GM19397 (cell line): ENCODE measurements around the gene LEKR1.
A peak's percentile ranks its signal among the peaks of the same experiment; 100 is the strongest.

ENCODE experiments used
- ATAC-seq: cut with Tn5 transposase; IDR thresholded peaks from one replicate; pipeline ENCODE4 v1.9.1; 2021; ENCODE audit warnings: mild to moderate bottlenecking, moderate library complexity; ENCODE audit not compliant: unreplicated experiment

LEKR1 gene

DNA sequence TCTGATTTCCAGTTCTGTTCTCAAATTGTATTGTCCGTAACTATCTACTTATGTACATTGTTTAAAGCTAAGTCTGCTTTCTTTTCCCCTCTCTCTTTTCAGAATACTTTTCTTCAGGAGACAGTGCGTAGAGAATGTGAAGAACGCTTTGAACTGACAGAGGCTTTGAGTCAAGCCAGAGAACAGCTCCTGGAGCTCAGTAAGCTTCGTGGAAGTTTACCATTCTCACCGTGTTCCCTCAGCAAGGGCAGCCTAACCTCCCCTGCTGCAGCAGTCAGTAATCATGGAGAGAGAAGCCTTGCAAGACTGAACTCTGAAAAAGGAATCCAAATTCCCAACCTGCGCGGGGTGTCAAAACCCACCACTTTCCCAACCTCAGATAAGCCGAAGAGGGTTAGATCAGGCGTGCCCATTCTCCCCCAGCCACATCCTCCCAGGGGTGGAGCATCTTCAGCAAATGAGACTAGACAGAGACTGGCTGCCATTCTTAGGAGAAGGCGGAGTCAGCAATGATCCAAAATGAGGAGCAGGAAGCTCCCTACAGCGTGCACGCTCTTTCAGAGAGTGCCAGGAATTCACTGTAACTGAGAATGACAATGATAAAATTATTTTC is 219.2 kb downstream of the LEKR1 start:
- no peak for ATAC-seq

DNA sequence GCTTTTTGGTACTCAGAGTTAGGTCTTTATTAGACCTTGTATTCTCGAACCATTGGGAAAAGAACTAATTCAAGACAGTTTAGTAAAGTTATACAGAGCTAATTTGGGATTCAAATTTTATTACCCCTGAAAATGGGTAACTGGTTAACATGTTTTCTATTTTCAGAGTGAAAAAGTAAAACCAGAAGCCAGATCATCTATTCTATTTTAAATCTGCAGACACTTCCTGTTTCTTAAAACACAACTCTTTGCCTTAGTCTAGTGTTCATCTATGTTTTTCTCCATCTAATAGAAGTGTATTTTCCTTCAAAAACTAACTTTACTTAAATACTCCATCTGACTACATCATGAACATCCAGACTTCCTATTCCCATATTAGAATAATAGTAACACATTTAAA is 220.4 kb downstream of the LEKR1 start:
- no peak for ATAC-seq

DNA sequence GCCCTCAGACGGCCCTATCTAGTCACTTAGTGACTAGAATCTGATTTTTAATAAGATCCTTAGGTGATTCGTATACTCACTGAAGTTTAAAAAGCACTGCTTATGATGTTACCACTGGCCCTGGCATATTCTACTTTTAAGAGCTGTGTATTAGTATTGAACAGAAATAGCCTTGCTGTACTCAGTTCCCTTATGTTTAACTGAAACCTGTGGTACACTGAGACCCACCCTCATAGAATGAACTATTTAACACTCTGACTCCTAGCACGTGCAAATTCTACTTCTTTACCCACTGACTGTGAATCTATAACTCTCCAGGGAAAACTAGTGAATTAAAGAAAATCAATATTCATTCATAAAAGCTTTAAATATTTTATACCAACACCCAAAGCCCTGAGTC is 224.9 kb downstream of the LEKR1 start:
- ATAC-seq = no peak

GRCh38 chr3:157051591-157051990 is 225.4 kb downstream of the LEKR1 start:
- no peak for ATAC-seq

GRCh38 chr3:157056035-157056434 is 229.9 kb downstream of the LEKR1 start:
- no peak for ATAC-seq

DNA sequence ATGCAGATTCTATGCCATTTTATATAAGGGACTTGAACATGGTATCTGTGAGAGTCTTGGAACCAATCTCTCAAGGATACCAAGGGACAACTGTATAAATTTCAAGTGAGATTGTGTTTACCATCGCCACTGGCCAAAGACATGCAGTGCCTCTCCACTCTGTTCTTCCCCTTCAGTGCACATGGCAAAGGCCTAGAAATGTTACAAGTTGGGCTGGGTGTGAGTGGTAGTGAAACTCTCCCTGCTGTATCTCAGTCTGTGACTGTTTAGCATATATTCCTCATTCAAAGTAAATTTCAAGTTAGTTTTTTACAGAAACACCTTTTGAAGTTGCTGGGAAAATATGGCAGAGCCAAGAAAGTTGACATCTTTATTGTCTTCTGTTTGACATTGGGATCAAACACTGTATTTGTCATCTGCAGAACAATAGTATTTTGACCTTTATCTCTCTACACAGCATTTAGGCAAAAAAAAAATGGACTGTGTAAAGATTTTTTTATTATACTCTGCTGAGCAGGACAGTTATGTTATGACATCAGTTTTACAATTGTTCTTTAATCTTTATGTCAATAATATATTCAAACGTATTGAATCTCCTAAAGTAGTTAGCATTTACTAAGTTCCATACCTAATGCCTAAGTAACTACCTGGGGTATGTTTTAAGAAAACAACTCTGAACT is 232.4 kb downstream of the LEKR1 start:
- ATAC-seq = no peak

DNA sequence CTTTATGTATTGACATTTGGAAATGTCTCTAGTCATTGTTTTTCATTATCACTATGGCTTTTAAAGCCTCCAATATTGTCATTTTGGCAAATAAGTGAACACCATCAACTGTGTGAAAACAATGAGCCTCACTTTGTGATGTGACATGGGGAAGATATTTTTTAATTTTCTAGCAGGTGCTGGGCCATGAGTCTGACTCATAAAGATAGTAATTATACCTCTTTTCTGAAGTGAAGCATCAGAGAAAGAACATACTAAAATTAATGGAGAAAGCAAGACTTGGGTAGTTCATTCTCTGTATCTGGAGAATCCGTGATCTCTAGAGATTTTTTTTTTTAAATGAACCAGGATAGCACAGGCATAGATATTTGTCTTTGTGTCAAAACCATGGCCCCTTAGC is 233.0 kb downstream of the LEKR1 start:
- no peak for ATAC-seq

DNA sequence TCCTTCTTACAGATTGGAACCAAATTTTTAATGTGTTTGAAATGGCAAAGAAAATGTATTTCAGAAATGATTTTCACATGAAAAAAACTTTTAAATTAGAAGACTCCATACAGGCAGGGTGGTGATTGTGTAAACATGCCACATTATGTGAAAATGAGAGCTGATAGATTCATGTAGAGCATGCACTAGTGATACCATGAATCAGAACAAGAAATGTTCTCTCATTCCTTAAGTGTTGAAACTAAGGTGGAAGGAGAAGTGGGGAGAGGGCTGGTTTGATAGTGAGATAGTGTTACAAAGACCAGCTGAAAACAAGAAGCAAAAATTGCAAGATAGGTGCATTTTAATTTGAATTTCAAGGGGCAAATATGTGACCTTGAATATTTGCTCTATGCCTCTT is 233.5 kb downstream of the LEKR1 start:
- no peak for ATAC-seq

DNA sequence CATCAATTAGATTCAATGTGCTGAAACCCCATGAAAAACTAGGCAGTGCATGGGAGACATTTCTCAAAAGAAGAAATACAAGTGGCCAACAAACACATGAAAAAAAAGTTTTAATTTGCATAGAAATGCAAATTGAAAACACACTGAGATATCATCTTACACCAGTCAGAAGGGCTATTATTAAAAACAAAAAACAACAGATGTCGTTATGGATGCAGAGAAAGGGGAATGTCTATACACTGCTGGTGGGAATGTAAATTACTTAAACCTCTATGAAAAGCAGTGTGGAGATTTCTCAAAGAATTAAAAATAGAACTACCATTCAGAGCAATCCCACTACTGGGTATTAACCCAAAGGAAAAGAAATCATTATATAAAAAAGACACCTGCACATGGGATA is 235.1 kb downstream of the LEKR1 start:
- no peak for ATAC-seq

DNA sequence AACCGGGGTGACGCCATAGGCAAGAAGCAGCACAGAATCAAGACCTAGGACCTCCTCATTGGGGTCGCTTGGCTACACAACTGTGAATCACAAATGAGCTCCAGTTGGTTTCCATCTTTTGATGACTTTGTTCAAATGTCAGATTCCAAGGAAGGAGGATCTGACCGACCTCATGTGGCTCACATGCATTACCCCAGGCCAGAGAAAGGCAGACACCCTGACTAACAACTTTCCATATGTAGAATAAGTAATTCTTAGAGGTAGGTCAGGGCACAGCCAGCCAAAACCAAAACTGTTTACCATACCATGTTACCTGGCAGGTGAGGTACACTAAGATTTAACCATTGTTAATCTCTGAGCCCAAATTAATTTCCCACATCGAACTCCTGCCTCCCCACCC is 237.3 kb downstream of the LEKR1 start:
- no peak for ATAC-seq

DNA sequence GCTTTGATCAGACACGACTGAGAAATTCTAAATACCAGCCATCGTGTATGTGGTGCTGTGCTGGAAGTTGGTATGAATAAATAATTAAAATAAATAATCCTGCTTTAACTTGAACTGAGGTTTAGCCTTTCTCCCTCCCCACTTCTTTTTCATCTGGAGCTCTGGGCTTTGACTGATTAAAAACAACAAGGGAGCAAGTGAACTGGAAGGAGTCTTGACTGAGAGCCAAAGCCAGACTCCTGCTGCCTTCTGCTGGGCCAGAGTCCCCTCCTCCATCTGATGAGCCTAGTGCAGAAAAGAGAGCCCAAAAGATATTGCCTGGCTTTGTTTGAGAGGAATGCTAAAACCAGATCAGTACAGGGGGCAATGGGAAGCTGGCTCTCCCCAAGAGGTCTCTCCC is 237.8 kb downstream of the LEKR1 start:
- peak; percentile 5 for ATAC-seq

- peak; percentile 72 for ATAC-seq
These were observed 238.2 kb downstream of the LEKR1 start for GRCh38 chr3:157064402-157064801.

- ATAC-seq = no peak
These were observed 239.0 kb downstream of the LEKR1 start for GRCh38 chr3:157065201-157065600.

- ATAC-seq = no peak
These were observed 240.4 kb downstream of the LEKR1 start for GRCh38 chr3:157066335-157067098.

DNA sequence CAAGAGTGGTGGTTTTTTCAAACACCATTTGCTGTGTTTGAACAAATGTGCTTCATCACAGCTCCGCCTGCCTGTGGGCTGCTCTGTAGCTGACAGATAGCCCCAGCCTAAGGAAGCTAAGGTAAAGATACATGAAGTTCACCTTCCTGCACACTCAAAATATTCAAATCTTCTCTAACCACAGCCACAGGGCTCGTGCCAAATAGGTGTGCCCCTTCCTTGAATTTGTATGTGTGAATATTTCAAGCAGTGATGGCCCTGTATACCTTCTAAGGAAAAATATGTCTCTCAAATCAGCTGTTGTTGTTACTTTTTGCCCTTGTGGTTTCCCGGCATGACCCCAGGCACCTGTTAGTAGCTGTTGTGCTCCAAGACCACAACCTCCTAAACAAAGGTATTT is 241.0 kb downstream of the LEKR1 start:
- no peak for ATAC-seq

- ATAC-seq = no peak
These were observed 243.3 kb downstream of the LEKR1 start for GRCh38 chr3:157069406-157069805.

- no peak for ATAC-seq
These were observed 243.9 kb downstream of the LEKR1 start for GRCh38 chr3:157069846-157070677.

DNA sequence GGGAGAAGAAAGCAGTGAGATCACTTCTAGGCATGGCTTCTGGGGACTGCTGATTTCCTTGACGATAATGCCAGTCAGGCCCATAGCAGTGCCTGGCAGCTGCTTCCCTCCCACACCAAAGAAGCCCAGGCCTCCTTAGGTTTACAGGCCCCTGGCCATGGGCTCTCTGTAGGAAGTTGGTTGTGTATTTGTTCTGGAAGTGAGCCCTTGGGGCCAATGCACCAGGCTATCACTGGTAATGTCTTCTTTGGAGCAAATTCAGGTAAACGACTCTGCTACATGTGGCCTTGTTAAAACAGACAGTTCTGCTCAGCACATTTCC is 244.5 kb downstream of the LEKR1 start:
- no peak for ATAC-seq

DNA sequence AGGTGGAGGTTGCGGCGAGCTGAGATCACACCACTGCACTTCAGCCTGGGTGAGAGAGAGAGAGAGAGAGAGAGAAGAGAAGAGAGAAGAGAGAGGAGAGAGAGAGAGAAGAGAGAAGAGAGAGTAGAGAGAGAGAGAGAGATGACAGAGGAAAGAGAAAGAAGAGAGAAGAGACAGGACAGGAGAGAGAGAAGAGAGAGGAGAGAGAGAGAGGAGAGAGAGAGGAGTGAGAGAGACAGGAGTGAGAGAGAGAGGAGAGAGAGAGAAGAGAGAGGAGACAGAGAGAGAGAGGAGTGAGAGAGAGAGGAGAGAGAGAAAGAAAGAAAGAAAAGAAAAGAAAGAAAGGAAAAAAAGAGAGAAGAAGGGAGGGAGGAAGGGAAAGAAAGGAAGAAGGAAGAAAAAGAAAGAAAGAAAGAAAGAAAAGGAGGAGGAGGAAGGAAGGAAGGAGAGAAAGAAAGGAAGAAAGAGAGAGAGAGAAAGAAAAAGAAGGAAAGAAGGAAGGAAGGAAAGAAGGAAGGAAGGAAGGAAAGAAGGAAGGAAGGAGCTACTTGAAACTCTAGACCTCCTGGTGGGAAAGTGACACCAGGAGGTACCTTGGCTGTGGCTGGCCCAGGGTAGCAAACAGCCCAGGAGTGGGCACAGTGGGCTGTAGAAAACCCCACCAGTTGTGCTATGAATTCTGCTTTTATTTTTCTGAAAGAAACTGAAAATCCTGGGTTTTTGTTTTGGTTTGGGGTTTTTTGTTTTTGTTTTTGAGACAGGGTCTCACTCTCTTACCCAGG is 245.8 kb downstream of the LEKR1 start:
- no peak for ATAC-seq

DNA sequence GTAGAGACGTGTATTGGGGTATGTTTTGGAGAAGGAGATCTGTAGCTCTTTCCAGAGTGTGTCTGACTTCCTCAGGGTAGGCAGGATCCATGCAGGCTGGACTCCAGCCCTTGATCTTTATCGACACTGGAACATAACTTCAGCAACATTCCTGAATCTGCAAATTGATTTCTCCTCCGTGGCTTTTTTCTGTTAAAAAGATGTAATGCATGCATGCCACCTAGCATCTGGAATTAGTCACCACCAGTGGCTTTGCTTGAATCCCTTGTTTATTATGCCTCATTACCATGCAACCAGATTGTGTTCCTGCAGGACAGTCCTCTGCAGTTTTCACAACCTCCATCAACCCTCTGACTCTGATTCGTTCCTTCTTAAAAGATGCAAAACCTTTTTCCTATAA is 247.7 kb downstream of the LEKR1 start:
- no peak for ATAC-seq

GRCh38 chr3:157074490-157074889 is 248.3 kb downstream of the LEKR1 start:
- ATAC-seq = no peak
